Activated naive CD4-positive, alpha-beta T cell treated with Interleukin-2 at 50 U/mL for 16 hours (primary cell): ENCODE measurements around the gene DSE.

Experiments used
- DNase-seq: peaks from one replicate; pipeline ENCODE4 v3.0.0-alpha.2; 2020

The DSE gene

DNA sequence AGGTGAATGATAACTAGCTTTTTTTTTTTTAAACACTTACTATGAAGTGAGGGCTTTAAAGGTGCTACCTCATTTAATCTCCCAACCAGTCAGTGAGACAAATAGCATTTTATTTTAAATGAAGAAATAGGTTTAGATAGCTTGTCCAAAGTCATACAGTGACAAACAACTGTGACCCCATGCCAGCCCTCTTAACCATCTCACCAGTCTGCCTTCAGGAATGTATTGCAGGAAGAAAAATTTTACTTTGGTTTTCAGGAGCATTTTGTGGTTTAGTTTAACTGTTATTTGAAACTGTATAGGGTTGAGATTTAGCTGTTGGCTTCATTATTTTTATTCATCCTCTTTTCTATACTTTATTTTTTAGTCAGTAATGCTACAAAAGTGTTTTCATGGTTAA is 18.6 kb downstream of the DSE start:
- DNase-seq = no peak

DNA sequence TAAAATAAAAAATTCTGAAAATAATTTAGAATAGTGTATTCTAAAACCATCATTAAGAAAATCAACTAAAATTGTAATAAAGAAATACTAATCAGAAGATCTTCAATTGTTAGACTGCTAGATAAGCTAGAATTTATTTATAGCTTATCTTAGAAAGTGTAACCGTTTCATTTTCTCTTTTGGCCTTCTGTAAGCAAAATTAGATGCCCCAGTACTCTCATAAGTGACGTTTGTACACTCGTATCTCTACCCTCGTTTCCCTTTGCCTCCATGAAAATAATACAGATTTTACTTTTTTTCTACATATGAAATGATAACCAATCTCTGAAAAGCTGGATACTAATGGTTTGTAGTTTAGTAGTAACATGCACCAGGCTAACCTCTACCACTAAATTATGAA is 19.8 kb downstream of the DSE start:
- DNase-seq = no peak

DNA sequence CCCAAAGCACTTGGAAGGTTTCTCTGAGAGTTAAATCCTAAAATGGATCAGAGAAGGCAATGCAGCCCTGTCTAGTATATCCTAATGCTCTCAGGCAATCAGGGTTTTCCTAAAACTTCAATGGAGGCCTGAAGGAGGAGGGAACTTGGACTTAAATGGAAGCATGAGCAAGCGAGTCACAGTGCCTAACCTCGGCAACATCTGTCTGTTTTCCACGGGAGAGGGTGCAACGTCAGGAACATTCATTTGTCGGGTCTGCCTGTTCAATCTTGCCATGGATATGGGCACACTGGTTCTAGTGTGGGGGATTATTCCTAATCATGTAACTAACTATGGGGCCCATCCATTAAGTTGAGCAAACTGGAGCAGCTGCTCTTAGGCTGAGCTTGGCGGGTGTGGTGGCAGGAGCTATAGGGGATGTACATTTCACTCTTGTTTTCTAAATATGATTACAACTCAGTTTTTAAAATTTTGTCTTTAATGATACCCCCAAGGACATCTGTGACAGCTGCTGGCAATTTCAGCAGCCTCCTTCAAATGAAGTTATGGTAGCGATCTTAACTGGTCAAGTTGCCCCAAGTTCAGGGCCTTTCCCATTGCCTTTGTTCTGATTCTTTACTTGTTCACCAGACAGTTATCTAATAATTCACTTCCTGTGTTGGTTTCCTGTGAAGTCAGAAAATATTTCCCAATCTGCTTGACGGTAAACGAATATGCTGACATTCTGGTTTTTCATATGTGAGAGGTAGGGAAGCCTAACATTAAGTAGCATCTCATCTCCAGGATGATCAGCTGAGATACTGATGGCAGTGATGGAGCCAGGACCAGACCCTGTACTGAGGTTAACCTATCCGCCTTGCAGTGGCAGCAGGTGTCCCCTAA is 21.6 kb downstream of the DSE start:
- DNase-seq = no peak

DNA sequence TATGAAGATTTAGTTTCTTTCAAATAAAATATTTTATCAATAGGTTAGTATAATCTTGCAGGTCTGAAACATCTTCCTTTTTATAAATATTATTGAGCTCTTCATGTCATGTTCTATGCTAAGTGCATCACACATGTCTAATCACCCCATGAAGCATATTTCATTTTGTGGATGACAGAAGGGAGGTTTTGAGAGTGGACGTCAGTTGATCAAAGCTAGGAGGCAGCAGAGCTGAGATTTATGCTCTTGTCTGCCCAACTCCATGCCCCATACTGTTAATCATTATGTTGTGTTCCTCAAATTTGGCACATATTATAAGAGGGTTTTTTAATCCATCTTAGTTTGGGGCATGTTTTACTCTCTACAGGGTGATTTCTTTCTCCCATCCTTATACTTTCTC is 22.7 kb downstream of the DSE start:
- DNase-seq = no peak

DNA sequence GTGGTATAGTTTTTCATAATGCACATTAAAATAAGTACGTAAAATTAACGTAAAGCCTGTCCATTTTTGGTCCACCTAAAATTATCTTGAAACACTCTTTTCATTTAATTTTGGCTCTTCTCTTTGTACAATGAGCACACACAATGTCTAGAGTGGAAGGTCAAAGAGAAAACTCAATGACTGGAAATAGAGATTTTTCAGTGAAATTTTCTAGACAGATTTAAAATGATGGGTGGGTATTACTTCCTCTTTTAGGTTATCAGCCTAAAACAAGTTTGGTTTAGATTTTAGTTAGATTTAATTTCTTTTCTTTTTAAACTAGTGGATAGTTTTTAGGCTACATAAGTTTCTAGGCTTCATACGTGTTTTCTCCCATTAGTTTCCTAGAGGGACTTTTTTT is 24.9 kb downstream of the DSE start:
- DNase-seq = no peak

DNA sequence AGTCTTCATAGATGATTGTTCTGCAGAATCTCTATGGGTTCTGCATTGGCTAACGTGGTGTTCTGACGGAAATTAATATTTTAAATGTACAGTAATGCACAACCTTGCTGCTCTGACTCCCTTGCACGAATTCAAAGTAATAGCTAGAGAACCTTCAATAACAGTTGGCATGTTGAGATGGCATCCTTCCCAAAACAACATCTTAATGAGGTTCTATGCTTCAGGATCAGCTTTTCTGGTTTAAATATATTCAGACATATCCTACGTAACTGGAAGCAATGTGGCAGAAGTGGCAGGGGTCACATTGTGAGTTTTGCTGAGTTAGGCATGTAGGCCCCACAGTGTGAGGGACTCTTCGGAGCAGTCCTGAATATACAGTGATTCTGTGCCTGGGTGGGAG is 25.7 kb downstream of the DSE start:
- no peak for DNase-seq

DNA sequence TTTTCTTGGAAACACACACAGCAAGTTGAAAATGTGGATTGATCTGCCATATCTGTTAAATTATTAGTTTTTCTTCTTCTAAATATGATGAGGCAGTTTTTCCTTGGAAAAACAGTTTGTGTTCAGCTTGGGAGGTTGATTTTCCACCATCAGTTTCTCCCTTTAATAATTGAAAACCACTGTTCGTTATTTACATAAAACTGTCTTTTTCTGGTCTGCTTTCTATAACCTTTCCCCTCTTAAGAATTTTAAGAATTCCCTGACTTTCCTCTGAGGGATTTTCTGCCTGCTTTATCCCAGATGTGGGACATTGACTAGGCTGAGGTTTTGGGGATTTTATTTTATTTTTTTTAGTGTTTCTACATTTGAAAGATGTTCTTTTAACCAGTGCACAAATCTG is 27.2 kb downstream of the DSE start:
- DNase-seq = no peak

DNA sequence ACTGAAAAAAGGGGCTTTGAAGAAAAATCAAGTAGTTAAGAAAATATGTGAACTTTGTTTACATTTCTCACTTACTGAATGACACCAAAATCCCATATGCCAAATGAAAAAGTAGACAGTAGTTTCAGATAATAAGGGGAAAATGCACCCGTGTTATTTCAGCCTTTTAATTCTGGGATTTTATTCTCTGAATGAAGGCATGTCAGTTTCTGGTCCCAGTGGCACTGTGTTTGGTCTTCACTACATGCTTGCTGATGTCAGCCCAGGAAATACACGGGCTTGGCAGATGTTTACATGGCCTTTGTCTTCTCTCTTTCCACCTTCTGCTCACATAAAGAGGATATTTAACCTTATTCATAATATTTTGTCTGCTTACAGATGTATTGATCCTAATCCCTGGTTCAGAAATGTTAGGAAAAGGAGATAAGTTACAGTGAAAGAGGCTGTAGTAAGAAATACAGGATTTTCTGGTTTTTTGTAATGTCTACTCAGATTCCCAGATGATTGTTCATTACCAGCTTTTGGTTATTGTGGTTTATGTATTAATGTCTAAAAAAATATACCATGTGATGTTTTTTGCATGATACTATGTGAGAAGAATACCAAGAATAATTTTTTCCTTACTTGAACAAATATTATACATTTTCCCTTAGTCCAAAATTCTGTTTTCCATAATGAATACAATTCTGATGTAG is 27.7 kb downstream of the DSE start:
- no peak for DNase-seq

DNA sequence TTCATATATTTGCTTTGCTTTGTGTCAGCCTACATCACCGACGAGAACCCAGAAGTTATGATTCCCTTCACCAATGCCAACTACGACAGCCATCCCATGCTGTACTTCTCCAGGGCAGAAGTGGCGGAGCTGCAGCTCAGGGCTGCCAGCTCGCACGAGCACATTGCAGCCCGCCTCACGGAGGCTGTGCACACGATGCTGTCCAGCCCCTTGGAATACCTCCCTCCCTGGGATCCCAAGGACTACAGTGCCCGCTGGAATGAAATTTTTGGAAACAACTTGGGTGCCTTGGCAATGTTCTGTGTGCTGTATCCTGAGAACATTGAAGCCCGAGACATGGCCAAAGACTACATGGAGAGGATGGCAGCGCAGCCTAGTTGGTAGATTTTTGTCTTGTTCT is 28.5 kb downstream of the DSE start:
- DNase-seq = no peak

DNA sequence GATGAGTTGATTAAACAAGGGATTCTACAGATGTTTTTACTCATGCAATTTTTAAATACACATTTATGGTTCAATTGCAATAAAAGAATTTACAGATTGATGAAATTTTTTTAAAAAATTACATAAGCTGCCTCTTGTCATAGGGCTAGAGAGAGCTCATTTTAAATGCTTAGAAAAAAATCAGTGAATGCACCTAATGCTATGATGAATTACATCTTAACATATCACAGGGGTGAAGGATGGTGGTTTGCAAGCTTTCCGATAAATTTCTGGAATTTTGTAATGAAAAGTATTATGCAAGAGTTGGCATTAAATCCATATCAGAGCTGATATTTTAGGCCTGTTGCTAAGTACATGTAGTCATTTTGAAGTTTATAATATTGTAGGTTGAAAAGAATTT is 29.6 kb downstream of the DSE start:
- DNase-seq = no peak

DNA sequence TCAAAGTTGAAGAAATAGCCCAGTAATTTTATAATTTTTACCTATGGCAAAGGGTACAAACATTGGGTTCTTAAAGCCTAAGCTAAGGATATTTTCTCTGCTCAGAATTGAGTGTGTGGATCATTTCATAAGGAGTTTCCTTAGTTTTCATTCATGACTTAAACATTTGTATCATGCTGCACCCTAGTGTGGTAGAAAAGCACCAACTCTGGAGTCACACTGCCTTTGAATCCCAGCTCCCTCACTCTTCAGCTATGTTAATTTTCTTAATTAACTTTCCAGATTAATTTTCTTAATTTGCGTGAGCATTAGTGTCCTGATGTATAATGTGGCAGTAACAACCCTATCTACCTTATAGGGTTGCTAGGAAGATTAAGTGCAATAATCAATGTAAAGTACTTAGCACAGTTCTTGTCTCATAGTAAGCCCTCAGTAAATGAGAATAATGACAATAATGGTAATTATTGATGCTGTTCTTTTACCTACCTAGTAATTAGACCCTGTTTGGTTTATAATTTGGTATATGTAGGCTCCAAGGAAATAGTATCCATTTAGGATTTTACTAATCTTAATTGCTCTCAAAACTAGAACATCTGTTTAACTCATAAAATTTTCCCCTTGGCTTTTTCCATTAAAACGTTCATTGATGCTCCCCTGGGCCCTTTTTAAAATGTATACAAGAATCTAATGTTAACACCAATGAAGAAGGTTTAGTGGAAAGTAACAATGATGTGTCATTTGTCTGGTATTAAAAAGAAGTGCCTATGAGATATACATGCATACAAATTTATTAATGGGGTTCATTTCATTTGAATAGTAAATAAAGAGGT is 31.6 kb downstream of the DSE start:
- no peak for DNase-seq

DNA sequence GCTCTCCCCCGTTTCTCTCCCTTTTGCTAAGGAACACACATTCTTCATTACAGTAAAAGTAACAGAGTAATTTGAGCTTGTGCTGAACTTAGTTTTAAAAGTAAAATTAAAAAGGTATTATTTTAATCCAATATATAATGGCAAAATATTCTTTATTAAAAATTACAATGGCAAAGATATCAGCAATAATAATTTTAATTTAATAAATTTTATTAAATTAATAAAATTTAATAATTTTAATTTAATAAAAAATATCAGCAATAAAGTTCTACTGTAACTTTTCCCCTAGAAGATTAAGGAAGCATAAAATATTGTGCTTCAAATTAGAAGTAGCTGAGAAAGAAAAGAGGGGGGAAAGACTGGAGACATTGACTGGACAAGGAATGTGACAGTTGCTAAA is 32.5 kb downstream of the DSE start:
- no peak for DNase-seq

DNA sequence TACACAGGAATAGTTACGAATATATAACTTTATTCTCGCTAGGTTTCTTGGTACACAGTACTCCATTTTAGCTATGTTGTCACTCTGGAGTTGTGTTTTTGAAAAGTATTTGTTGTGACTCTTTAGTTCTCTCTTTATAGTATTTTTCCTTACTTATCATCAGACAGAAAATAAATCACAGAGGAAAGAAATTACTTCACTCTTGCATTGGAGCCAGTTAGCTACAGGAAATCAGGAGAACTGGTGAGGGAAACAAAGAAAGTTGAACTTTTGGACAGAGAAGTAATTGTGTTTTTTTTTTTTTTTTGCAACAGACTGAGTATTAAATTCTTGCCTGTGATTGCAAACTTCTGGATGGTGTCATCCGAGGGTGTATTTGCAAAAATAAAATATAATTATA is 33.9 kb downstream of the DSE start:
- no peak for DNase-seq

DNA sequence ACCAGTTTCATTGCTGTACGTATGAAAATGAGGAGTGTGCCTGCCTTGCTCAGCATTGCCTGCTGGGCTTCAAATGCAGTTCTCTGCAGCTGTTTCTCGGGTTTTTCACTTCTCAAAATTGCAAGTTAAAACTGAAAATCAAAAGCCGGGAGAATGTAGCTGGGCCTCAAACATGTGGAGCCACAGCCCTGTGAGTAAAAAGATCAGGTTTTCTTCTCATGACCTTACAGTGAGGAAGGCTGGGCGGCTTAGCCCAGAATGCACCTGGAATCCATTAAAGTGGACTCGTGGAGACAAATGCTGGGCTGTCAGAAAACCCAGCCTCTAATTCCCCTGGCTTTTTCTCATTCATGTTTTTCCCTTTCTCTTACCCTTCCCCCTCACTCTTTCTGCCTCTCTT is 34.4 kb downstream of the DSE start:
- DNase-seq = no peak

DNA sequence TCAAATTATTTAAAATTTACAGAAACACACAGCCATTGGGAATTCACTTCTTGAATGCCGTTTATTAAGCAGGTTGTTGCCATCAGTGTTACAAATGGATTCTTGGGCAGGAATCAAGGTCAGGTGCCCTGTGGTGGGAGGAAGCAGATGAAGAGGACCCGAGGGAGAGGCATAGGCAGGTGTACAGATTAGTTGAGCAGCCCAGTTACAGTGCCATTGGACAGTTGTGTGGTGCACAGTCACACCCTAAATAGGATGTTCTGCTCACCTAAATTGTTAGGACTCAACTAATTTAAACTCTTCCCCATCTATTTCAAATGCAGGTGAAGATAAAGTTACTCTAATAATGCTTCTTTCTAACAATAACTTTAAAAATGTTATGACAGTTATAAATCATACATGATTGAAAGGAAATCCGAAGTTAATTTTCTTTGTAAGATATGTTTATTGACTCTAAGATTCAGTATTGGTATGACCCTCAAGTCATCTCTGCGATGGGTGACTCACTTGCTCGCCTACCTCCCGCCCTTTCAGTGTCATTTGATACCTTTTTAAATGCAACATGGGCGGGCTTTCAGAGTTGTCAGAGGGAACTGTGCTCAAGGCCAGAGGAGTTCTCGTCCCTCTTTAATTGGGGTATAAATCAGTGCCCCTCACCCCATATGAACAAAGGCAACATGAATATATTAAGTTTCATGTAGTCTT is 35.1 kb downstream of the DSE start:
- no peak for DNase-seq

DNA sequence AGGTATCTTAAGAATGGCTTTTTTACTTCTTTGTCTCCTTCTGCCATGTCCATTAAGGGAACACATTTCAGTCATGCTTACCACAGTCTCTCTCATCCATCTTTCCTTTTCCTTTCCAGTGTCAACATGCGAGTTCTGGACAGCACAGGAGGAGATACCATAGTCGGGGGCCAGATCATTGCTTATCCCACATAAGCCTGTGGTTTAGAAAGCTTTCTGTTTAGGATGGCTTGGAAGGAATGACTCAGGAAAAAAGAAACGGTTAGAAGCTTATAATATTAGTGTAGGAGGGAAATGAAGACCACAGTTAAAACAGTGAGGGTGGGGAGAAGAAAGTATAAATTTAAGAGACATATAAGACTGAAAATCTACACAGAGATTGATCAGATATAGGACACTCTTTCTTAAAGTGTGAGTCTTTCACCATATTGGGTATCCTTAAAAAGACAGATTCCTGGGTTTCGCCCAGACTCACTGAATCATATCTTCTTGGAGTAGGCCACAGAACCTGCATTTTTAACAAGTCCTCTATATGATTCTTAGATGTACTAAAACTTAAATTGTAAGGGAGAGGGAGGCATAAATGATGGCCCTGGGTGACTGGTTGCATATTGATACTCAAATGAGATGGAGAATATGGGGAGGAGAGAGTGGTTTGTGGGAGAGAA is 36.1 kb downstream of the DSE start:
- no peak for DNase-seq

DNA sequence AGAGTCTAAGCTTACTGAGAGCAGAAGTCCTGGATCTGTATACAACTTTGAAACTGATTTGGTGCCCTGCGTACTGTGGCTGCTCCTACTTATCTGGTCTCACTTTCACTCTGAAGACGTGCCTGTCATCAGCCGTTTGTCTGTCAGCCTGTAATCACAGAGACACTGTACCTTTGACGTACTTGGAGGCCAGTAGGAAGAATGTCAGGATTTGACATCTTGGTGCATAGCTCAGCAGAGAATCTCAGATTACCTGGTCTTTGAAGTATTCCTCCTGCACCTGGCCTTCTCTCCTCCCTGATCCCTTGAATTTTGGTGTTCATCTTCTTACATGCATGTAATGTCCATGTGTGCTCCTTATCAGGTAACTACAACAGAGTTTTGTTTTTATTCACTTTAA is 37.7 kb downstream of the DSE start:
- DNase-seq = no peak

DNA sequence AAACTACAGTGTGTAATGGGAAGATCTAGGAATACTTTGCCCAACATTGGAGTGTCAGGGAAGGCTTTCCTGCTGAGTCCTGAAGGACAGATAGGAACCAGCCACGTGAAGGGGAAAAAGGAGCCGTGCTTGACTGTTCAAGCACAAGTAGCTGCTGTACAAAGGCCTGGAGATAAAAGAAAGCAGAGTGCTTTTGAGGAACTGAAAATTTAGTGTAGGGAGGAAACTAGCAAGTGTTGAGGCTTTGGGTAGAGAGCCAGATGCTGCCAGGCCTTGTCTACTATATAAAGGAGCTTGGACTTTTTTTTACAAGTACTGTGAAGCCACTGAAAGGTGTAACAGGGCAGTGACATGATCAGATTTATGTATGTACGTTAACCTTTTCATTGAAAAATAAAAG is 39.0 kb downstream of the DSE start:
- DNase-seq = no peak

DNA sequence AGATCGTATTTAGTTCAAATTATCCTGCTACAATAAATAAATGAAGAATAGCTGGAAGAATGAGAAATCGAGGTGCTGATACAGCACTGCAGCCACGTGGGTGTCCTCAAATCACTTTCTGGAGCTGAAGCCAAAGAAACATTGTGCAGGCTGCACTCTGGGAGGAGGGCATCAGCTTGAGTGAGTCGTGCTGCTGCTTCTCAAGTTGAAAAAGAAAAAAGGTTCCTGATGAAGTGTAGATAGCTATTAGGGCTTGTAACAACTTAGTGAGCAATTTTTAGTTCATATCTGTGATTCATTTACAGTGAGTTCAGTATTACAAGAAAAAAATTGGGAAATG is 40.5 kb downstream of the DSE start:
- DNase-seq = no peak

DNA sequence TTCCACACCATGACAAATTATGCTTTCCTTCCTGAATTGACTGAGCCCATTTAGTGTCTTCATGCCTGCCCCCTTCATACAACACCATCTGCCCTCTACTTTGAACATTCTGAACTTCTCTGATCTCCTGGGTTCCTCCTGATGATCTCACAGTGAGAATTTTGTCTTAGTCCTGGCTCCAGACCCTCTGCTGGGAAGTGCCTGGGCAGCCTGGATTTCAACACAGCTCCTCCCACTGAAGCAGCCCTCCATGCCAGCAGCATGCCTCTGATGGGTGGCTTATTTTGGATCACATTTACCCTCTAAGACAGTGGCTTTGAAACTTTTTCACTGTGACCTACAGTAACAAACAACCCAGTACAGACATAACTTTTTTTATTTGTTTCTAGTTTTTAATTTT is 41.5 kb downstream of the DSE start:
- no peak for DNase-seq

DNA sequence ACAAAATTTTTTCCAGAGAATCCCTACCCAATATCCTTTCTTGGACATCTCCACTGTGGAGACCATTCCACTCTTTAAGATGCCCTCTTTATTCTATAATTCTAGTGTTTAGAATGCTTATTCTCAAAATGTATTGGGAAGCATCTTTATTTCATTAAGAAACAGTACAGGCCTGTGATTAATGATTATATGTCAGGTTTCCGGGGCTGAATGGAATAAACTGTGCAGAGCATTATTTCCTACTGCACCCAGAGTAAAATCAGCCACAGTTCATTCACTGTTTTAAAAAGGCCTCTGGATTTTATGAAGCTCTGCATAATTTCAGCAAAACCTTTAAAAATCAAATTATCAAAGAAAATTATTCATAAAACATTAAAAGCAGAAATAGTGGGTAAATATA is 42.6 kb downstream of the DSE start:
- DNase-seq = no peak

DNA sequence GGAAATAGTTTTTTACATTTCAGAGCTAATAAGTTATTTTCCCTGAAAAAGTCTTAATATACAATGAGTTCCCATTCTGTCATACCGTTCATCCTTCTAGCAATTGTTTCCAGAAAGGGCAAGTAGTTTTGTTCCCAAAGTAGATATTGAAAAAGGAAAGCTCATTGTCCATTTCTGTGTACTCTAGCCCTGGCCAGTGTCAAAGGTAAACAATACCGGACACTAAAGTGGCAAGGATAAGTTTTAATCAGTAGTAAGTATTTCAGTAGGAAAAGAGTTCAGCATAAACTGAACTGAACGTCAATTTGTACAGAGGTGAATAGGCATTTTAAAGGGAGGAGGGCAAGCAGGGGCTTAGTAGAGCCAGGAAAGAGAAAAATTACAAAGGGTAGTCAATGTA is 46.9 kb downstream of the DSE start:
- no peak for DNase-seq
